Large intestine (tissue), 3 donors: Measurements from ENCODE around the gene GALNT18. TPM values are rescaled to one million over a fixed set of nuclear protein-coding genes. Genes with fewer than 3 reads are reported as not detected.

Experiments used
- DNase-seq, 2 donors: peaks; one replicate each; pipeline versions ENCODE4 v3.0.0 to v3.0.0-alpha.2; 2013
- H3K27ac ChIP-seq: one replicate; pipeline ENCODE4 v1.5.1; 2013; ENCODE audit warnings: low read length
- H3K27me3 ChIP-seq: 2 replicates; pipeline ENCODE4 v1.6.1; 2013; ENCODE audit warnings: low read length; ENCODE audit not compliant: control insufficient read depth, insufficient read depth
- H3K36me3 ChIP-seq: 2 replicates; pipeline ENCODE4 v1.6.1; 2013; ENCODE audit warnings: low read length; ENCODE audit not compliant: control insufficient read depth, insufficient read depth
- H3K4me1 ChIP-seq: one replicate; pipeline ENCODE4 v1.6.1; 2013; ENCODE audit warnings: low read length; ENCODE audit not compliant: control insufficient read depth, insufficient read depth
- H3K4me3 ChIP-seq: one replicate; pipeline ENCODE4 v1.5.1; 2013; ENCODE audit warnings: low read length
- H3K9me3 ChIP-seq: one replicate; pipeline ENCODE4 v1.6.1; 2013; ENCODE audit warnings: mild to moderate bottlenecking, low read depth, low read length, moderate library complexity; ENCODE audit not compliant: control insufficient read depth
- WGBS: methylation state at CpG from one replicate; pipeline ENCODE4 v1.1.5; 2013; ENCODE audit warnings: low lambda C conversion rate; ENCODE audit not compliant: insufficient coverage; 5-methylcytosine and 5-hydroxymethylcytosine counted together
- polyA plus RNA-seq: library from polyadenylated mRNA; unstranded; fragments of 120-200 nt; gene quantifications from one replicate; pipeline ENCODE4 v1.2.1, GENCODE V29; 2013

Gene GALNT18
- polyA plus RNA-seq, 1 donor = 3.7 TPM

DNA sequence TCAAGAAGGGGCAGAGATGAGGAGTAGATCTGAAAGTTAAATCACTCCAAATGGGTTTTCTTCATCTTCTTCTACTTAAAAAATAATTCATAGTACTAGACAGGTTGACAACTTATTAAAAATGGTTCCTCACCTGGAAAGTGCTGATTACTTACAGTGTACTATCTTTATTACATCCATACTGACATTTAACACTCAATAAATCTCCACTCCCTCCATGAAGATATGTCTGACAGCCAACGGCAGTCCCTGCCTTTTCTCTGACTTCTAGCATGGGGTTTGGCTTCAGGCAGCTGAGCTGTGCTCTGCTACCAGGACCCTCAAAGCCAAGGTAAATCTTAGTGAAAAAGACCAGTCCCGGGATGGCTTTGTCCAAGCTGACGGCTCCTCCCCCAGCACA lies 135.4 kb downstream of the GALNT18 start:
- H3K9me3 ChIP-seq = no peaks in the 10 kb centered on the region
- peaks cover 2% of the 10 kb centered on the region for H3K4me1 ChIP-seq
- peaks cover 12% of the 10 kb centered on the region for H3K27me3 ChIP-seq
- no peak overlapping the region for H3K4me3 ChIP-seq
- DNase-seq = no peak
- 100% methylated on average over 2 of the region's 3 CpGs for WGBS
- H3K36me3 ChIP-seq = no peaks in the 10 kb centered on the region
- H3K27ac ChIP-seq = no peak overlapping the region

- Histone ChIP-seq H3K27ac (no peak overlapping the region), H3K4me3 (no peak overlapping the region), H3K9me3 (no peaks in the 10 kb centered on the region), H3K36me3 (no peaks in the 10 kb centered on the region), H3K4me1 (peaks cover 2% of the 10 kb centered on the region), H3K27me3 (peaks cover 17% of the 10 kb centered on the region)
- DNase-seq = no peak
- no CpG with 5 or more reads among the region's 3 CpGs for WGBS
These were observed 135.8 kb downstream of the GALNT18 start for GRCh38 chr11:11486002-11486401.

- Histone ChIP-seq H3K4me3 (no peak overlapping the region), H3K4me1 (peaks cover 2% of the 10 kb centered on the region), H3K27me3 (peaks cover 35% of the 10 kb centered on the region), H3K9me3 (no peaks in the 10 kb centered on the region), H3K27ac (no peak overlapping the region), H3K36me3 (no peaks in the 10 kb centered on the region)
- DNase-seq = no peak
- WGBS = no CpG with 5 or more reads among the region's 11 CpGs
These were observed 138.2 kb downstream of the GALNT18 start for GRCh38 chr11:11483627-11484026.

- Histone ChIP-seq H3K4me1 (peaks cover 2% of the 10 kb centered on the region), H3K36me3 (no peaks in the 10 kb centered on the region), H3K9me3 (no peaks in the 10 kb centered on the region), H3K27me3 (peaks cover 35% of the 10 kb centered on the region), H3K27ac (no peak overlapping the region), H3K4me3 (no peak overlapping the region)
- DNase-seq = no peak
- 80% methylated on average over 1 of the region's 3 CpGs for WGBS
These were observed 139.1 kb downstream of the GALNT18 start for GRCh38 chr11:11482730-11483129.

GRCh38 chr11:11481371-11481770 lies 140.4 kb downstream of the GALNT18 start:
- Histone ChIP-seq H3K27me3 (peaks cover 41% of the 10 kb centered on the region), H3K36me3 (no peaks in the 10 kb centered on the region), H3K4me3 (no peak overlapping the region), H3K9me3 (no peaks in the 10 kb centered on the region), H3K27ac (no peak overlapping the region), H3K4me1 (no peaks in the 10 kb centered on the region)
- no CpG with 5 or more reads among the region's 4 CpGs for WGBS
- DNase-seq = no peak

GRCh38 chr11:11480971-11481370 lies 140.8 kb downstream of the GALNT18 start:
- DNase-seq = no peak
- no CpG with 5 or more reads among the region's 3 CpGs for WGBS
- Histone ChIP-seq H3K4me1 (no peaks in the 10 kb centered on the region), H3K27me3 (peaks cover 41% of the 10 kb centered on the region), H3K36me3 (no peaks in the 10 kb centered on the region), H3K27ac (no peak overlapping the region), H3K9me3 (no peaks in the 10 kb centered on the region), H3K4me3 (no peak overlapping the region)

DNA sequence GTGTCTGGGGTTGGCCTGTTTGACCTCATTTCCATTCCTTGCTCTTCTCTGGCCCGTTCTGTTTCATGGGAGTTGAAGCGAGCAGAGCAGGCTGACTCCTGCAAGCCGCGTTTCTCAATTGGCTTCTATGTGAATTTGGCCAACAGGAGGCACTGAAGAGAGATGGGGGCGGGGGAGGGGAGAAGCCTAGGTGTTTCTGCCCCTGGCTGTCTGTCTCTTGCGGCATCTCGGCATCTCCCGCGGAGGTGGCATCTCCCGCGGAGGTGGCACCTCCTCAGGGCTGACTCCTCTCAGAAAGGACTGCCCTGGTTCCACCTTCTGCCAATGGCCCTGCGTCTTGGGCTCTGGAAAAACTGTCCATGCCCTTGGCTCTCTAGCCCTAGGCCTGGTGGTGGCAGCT lies 143.1 kb downstream of the GALNT18 start:
- 80% methylated on average over 1 of the region's 12 CpGs for WGBS
- no peak for DNase-seq

GRCh38 chr11:11477695-11478420 lies 143.9 kb downstream of the GALNT18 start:
- Histone ChIP-seq H3K27me3 (peaks cover 37% of the 10 kb centered on the region), H3K4me3 (no peak overlapping the region), H3K36me3 (no peaks in the 10 kb centered on the region), H3K9me3 (no peaks in the 10 kb centered on the region), H3K4me1 (no peaks in the 10 kb centered on the region), H3K27ac (no peak overlapping the region)
- WGBS = 50% methylated on average over 2 of the region's 2 CpGs
- no peak for DNase-seq

More for the DNA sequence above, 143.1 kb downstream of the GALNT18 start:
- H3K27ac ChIP-seq = no peak overlapping the region
- H3K4me3 ChIP-seq = no peak overlapping the region
- no peaks in the 10 kb centered on the region for H3K9me3 ChIP-seq
- H3K36me3 ChIP-seq = no peaks in the 10 kb centered on the region
- no peaks in the 10 kb centered on the region for H3K4me1 ChIP-seq
- H3K27me3 ChIP-seq = peaks cover 43% of the 10 kb centered on the region

- Histone ChIP-seq H3K27ac (no peak overlapping the region), H3K36me3 (no peaks in the 10 kb centered on the region), H3K4me3 (no peak overlapping the region), H3K4me1 (no peaks in the 10 kb centered on the region), H3K27me3 (peaks cover 37% of the 10 kb centered on the region), H3K9me3 (no peaks in the 10 kb centered on the region)
- DNase-seq = no peak
- WGBS = 100% methylated on average over 1 of the region's 4 CpGs
These were observed 144.7 kb downstream of the GALNT18 start for GRCh38 chr11:11476971-11477645.

GRCh38 chr11:11476499-11476898 lies 145.3 kb downstream of the GALNT18 start:
- WGBS = no CpG with 5 or more reads among the region's 2 CpGs
- no peak overlapping the region for H3K4me3 ChIP-seq
- no peaks in the 10 kb centered on the region for H3K36me3 ChIP-seq
- peaks cover 37% of the 10 kb centered on the region for H3K27me3 ChIP-seq
- no peak overlapping the region for H3K27ac ChIP-seq
- H3K9me3 ChIP-seq = no peaks in the 10 kb centered on the region
- H3K4me1 ChIP-seq = no peaks in the 10 kb centered on the region
- no peak for DNase-seq
